K562 (cell line): ENCODE results near the gene DPH7.

ENCODE experiments used
- DIDO1 ChIP-seq: fragments of 450-650 bp; IDR thresholded peaks from 2 replicates; pipeline ENCODE4 v1.6.1; 2016; ENCODE audit warnings: low read depth, missing biosample characterization, missing genetic modification characterization
- HIVEP1 ChIP-seq: fragments of 250-450 bp; sonication (Bioruptor Pico); IDR thresholded peaks from 2 replicates; pipeline ENCODE4 v1.4.0; 2020; ENCODE audit warnings: mild to moderate bottlenecking
- NCOR1 ChIP-seq: fragments of 450-650 bp; IDR thresholded peaks from 2 replicates; pipeline ENCODE4 v1.6.1; 2016; ENCODE audit warnings: mild to moderate bottlenecking, moderate library complexity
- POLR2A ChIP-seq: fragments of 450-650 bp; conservative IDR thresholded peaks from 2 replicates; pipeline ENCODE4 v1.6.1; 2016
- RFX5 ChIP-seq: IDR thresholded peaks from 2 replicates; pipeline ENCODE4 v1.6.1; 2011; ENCODE audit warnings: low read depth, mild to moderate bottlenecking, improper control_type of control experiment, low read length
- TCF7 ChIP-seq: sonication (generic); IDR thresholded peaks from 2 replicates; pipeline ENCODE4 v1.6.1; 2016; ENCODE audit warnings: antibody characterized with exemption, borderline replicate concordance
- ZC3H8 ChIP-seq: fragments of 450-650 bp; IDR thresholded peaks from 2 replicates; pipeline ENCODE4 v1.6.1; 2017
- TF ChIP-seq, protein P1 (sequence below): fragments of 450-650 bp; formaldehyde crosslinking; IDR thresholded peaks from 2 replicates; pipeline ENCODE4 v1.4.0; 2022; ENCODE audit warnings: missing genetic modification characterization
- TF ChIP-seq, protein P2 (sequence below): sonication (generic); formaldehyde crosslinking; IDR thresholded peaks from 2 replicates; pipeline ENCODE4 v1.9.0; 2022; ENCODE audit warnings: mild to moderate bottlenecking, missing genetic modification reagents
- TF ChIP-seq, protein P3 (sequence below): fragments of 450-650 bp; IDR thresholded peaks from 2 replicates; pipeline ENCODE4 v1.7.1; 2018; ENCODE audit warnings: mild to moderate bottlenecking, low read depth; ENCODE audit not compliant: partially characterized antibody

DNA sequence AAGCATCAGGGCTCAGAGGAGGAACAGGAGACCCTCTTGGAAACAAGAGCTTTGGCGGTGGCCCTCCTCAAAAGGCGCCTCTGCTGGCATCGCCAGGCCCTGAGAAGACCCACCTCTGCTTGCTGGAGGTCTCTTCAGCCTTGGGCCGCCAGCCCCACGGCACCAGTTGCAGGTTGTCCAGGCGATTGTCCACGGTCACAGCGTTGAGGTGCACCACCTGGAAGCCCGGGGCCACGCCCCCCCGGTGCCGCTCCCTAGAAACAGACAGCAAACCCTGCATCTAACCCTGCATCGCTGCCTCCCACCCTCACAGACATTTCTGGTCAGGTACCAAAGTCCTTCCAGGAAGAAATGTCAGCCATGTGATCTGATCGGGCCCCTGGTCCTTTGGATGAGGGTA, 8.1 kb upstream of the DPH7 start:
- TF ChIP-seq, protein P1, sequence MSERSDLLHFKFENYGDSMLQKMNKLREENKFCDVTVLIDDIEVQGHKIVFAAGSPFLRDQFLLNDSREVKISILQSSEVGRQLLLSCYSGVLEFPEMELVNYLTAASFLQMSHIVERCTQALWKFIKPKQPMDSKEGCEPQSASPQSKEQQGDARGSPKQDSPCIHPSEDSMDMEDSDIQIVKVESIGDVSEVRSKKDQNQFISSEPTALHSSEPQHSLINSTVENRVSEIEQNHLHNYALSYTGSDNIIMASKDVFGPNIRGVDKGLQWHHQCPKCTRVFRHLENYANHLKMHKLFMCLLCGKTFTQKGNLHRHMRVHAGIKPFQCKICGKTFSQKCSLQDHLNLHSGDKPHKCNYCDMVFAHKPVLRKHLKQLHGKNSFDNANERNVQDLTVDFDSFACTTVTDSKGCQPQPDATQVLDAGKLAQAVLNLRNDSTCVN, result no peak
- TF ChIP-seq, protein P2, sequence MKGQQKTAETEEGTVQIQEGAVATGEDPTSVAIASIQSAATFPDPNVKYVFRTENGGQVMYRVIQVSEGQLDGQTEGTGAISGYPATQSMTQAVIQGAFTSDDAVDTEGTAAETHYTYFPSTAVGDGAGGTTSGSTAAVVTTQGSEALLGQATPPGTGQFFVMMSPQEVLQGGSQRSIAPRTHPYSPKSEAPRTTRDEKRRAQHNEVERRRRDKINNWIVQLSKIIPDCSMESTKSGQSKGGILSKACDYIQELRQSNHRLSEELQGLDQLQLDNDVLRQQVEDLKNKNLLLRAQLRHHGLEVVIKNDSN (CRISPR knock-in tag), result no peak
- TF ChIP-seq, protein P3, sequence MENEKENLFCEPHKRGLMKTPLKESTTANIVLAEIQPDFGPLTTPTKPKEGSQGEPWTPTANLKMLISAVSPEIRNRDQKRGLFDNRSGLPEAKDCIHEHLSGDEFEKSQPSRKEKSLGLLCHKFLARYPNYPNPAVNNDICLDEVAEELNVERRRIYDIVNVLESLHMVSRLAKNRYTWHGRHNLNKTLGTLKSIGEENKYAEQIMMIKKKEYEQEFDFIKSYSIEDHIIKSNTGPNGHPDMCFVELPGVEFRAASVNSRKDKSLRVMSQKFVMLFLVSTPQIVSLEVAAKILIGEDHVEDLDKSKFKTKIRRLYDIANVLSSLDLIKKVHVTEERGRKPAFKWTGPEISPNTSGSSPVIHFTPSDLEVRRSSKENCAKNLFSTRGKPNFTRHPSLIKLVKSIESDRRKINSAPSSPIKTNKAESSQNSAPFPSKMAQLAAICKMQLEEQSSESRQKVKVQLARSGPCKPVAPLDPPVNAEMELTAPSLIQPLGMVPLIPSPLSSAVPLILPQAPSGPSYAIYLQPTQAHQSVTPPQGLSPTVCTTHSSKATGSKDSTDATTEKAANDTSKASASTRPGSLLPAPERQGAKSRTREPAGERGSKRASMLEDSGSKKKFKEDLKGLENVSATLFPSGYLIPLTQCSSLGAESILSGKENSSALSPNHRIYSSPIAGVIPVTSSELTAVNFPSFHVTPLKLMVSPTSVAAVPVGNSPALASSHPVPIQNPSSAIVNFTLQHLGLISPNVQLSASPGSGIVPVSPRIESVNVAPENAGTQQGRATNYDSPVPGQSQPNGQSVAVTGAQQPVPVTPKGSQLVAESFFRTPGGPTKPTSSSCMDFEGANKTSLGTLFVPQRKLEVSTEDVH, result no peak
- TF ChIP-seq POLR2A (no peak), HIVEP1 (CRISPR knock-in tag) (no peak), DIDO1 (tag) (no peak), TCF7 (no peak), NCOR1 (no peak), ZC3H8 (no peak), RFX5 (no peak)
